ENCODE data around the gene NTHL1. TPM values are rescaled to one million over a fixed set of nuclear protein-coding genes. Genes with fewer than 3 reads are reported as not detected.

Gene NTHL1
- total RNA-seq = 33.4 TPM

DNA sequence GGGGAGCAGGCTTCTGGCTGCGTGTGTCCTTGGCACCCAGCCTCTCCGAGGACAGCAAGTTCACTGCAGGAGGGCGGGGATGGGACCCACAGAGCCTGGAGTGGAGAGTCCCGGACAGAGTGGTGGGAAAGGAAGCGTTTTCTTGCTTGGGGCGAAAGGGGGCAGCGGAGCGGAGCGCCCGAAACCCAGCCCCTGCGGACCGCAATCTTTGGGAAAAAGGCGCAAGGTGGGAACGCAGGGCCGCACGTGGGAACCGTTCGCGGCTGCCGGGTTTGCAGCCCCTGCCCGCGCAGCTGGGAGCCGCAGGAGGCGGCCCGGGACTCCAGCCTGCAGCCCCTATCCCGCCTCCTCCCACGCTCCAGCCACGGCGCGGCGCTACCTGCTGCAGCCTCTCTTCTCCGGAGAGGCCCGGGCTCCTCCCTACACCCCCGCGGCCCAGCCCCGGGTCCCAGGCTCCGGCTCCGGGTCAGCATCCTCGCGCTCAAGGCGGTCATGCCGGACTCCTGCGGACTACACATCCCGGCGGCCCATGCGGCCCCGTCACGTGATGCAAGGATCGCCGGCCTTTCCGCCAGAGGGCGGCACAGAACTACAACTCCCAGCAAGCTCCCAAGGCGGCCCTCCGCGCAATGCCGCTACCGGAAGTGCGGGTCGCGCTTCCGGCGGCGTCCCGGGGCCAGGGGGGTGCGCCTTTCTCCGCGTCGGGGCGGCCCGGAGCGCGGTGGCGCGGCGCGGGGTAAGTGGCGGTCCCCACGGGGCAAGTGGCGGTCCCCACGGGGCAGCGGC is at the start of gene NTHL1, which contains the start of gene TSC2:
Gene NTHL1 (minus strand): TSS at position 505 of the 786 bp plus-strand sequence. CDS start 11 bp downstream, at position 494.
Gene TSC2 (plus strand): TSS at position 656 of the 786 bp plus-strand sequence. CDS start 631 bp downstream, outside the sequence.
- FAIRE-seq = no peak
- peak; percentile 98 to 99 for DNase-seq (ENCODE audit: low spot score in 2 of 2)

DNA sequence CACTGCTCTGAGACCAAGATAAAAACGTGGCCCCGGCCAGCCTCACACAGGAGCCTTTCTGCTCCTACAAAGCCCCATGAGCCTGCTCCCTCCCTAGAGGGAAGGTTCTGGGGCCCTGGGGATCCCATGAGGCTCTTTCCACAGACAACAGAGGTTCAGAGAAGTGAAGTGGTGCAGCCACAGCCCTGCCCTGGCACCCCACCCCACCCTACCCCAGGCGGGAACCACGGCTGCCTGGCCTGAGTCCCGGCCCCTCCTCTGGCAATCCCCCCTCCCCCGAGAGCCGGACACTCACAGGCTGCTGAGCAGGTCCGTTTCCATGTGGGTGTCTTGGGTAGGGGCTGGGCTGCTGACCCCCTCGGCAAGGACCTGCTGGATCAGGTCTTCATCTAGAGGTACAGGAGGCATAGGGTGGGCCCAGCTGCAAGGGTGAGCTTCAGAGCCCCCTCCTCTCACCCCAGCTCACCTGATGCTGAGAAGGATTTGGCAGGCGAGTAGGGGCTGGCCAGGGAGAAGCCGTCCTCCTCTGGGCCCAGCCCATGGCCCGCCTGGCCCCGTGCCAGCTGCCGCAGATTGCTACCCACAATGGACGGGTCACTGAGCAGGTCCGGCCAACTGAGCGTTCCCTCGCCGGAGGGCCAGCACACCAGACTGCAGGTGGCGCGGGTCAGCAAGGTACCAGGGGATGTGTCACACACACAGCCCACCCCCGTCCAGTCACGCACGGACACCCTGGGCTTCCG is 49.4 kb upstream of the NTHL1 start:
- no peak for DNase-seq (ENCODE audit: low spot score in 2 of 2)
- no peak for FAIRE-seq

DNA sequence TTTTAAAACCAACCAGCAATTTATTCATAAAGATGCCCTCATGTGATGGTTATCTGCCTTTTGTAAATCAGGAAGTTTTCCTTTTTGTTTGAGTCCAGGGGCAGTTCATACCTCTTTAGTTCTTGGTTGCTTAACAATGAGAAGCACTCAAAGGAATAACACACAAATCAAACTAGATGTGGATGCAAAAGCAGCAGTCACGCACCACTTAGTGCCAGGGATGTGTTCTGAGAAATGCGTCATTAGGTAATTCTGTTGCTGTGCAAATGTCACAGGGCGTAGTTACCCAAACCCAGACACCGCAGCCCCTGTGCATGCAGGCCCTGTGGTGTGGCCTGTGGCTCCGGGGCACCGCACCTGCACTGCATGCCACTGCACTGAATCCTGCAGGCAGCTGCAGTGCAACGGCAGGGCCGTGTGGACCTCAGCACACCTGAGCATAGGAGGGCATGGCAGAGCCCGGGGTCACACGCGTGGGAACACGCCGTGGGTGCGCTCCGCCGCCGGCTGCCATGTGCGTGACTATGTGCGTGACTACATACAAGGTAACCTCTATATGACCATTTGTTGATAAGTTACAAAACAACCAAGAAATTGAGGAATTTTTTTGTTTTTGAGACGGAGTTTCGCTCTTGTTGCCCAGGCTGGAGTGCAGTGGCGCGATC is 48.4 kb upstream of the NTHL1 start:
- DNase-seq (ENCODE audit: low spot score in 2 of 2) (no peak), FAIRE-seq (no peak)

DNA sequence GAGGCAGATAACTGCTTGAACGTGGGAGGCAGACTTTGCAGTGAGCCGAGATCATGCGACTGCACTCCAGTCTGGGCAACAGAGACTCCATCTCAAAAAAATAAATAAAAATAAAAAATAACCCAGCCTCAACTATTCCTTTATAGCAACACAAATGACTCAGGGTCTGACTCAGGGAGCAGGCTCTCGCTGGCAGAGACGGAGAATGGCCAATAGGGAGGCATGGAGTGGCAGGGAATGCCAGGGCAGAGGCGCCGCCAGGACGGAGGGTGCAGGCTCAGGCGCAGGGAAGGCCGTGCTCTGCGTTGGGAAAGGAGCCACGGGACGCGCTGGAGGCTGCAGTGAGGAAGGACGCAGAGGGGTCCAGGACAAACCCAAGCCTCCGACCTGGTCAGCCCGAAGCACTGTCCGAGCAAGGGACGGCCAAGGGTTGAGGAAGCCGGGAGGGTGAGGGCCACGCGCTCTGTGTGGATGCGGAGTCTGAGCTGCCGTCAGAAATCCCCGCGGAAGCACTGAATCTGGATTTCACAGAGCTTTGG is 47.8 kb upstream of the NTHL1 start:
- FAIRE-seq (no peak), DNase-seq (ENCODE audit: low spot score in 2 of 2) (no peak)

DNA sequence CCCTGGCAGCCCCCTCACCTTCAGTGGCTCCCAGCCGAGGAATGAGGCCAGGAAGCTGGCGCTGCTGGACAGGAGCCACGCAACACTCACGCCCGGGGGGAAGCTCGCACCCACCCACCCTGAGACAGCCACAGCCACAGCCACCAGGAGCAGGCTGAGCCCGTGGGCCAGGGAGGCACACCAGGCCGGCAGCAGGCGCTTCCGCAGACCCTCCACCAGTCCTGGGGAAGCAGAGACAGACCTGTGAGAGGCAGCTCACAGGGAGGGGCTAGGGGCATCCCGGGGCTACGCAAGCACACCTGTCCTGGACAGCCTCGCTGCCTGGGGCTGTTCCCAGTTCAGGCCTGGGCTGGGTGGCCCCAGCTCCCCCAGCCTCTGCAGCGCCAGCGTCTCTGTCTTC is 46.2 kb upstream of the NTHL1 start:
- DNase-seq (ENCODE audit: low spot score in 2 of 2) = no peak
- FAIRE-seq = no peak

DNA sequence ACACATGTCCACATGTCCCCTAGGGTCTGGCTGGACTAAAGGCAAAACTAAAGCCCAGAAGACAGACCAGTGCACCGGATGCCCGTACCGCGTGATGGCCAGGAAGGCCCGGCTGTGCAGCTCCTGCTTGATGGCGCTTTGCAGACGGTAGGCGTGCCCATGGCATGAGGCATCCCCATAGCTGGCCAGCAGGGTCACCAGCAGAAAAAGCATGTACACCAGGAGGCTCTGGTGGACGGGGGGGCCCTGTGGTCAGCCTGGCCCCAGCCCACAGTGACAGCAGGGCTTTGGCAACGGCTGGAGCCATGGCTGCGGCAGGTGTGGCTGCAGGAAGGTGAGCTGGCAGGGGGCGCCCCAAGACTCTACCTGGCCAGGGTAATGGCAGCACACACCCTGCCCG is 45.2 kb upstream of the NTHL1 start:
- DNase-seq (ENCODE audit: low spot score in 2 of 2) (no peak), FAIRE-seq (no peak)

DNA sequence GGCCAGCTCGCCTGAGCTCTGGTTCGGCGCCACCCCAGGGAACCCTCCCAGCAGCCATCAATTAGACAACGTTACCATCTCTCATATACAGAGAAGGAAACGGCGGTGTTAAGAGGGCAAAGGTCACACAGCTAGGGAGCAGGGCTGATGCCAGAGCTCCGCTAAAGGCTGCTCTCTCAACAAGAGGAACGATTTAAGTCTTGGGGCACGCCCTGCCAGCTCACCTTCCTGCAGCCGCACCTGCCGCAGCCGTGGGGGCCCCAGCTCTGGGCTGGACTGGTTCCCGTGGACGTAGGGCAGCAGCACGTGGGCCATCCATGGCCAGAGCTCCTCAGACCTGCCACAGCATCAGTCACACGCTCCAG is 44.6 kb upstream of the NTHL1 start:
- FAIRE-seq (no peak), DNase-seq (ENCODE audit: low spot score in 2 of 2) (no peak)

DNA sequence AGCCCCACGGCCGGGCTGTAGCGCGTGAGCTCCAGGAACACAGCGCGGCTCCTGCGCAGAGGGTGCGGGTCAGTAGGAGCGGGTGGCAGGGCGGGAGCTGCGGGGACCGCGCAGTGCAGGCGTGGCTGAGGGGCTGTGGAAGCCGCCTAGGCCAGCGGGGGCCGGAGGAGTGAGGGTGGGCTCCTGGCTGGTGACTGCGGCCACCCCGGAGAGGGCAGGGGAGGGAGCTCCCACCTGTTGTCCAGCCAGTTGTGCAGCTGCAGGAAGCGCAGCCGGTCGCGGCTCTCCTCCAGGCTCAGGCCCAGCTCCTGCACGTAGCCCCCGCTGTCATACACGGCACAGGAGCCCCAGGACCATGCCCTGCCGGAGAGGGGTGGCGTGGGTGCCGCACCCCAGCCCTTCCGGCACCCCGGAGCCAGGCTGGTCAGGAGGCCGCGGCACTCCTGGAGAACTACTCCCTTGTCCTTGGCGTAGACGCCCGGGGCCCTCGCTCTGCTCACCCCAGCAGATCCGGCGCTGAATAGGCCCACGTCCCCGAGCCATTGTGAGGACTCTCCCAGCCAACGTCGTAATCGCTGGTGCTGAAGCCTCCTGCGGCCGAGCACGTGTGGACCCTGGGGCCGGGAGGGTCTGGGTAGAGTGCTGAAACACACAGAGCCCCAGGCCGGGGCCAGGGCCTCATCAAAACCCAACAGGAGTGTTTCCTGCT is 44.1 kb upstream of the NTHL1 start:
- DNase-seq (ENCODE audit: low spot score in 2 of 2) = no peak
- no peak for FAIRE-seq

DNA sequence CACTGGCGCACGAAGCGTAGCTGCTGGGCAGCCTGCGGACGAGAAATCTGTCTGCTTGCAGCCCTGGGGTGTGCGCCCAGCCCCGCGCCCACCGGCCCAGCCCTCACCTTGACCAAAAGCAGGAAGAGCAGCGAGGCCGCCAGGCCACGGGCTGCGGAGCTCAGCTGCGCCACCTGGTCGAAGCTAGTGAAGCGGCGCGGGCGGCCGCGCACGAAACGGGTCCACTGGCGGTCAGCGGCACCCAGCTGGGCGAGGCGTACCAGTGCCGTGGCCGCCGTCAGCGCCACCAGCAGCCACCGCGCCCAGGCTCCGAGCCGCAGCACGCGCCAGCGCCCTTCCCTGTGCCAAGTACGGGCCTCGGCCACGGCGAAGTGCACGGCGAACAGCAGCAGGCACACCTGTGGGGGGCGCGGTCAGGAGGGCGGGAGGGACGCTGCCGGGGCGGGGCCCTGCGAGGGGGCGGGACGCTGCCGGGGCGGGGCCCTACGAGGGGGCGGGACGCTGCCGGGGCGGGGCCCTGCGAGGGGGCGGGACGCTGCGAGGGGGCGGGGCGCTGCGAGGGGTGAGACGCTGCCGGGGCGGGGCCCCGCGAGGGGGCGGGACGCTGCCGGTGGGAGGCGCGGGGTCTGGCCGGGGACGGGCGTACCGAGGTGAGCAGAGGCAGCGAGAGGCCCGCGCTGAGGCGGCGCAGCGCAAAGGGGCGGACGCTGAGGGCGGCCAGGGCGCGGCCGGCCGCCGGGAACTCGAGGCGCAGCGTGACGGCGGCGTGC is 43.3 kb upstream of the NTHL1 start:
- FAIRE-seq = no peak
- peak in 1 of 2 donors; percentile 78 for DNase-seq (ENCODE audit: low spot score in 2 of 2)

DNA sequence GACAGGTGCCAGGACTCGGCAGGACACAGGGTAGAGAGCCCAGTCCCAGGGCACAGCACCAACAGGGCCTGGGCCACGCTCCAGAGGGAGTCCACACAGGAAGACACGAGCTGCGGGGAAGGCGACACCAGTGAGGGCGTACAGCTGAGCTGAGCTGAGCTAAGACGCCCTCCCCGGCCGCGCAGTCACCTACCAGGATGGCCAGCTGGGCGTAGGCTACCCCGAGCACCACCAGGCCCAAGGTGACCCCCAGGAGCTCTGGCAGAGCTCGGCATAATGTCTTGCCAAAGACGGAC is 42.8 kb upstream of the NTHL1 start:
- no peak for FAIRE-seq
- DNase-seq (ENCODE audit: low spot score in 2 of 2) = no peak

DNA sequence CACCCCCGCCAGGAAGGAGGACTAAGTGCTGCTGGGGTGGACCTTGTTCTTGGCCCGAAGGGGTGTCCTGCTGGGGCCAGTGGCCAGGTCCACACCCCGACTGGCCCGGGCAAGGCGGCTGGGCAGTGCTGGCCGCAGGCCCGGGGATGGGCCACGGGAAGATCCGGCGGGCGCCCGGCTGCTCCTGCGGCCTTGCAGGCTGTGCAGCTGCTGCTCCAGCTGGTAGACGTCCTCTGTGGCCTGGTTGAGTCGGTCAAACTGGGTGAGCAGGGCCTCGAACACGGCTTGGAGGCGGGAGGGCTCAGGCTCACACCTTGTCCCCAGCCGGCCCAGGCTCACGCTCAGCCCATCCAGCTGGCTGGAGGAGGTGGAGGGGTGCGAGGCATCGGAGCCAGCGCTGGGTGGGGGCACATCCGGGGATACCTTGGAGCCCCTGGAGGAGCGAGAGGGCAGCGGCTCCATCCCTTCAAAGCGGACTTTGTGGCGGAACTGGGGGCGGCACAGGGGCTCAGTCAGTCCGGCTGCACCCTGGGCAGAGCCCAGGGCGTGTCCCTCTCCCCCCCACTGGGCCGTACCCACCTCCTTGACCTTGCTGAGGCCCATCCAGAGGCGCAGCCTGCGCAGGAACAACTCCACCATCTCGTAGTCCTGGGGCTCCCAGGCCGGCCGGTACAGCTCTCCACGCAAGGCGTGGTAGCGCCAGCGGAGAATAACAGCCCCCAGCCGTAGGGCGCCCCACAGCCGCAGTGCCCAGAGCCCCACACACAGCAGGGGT is 42.3 kb upstream of the NTHL1 start:
- no peak for FAIRE-seq
- no peak for DNase-seq (ENCODE audit: low spot score in 2 of 2)

DNA sequence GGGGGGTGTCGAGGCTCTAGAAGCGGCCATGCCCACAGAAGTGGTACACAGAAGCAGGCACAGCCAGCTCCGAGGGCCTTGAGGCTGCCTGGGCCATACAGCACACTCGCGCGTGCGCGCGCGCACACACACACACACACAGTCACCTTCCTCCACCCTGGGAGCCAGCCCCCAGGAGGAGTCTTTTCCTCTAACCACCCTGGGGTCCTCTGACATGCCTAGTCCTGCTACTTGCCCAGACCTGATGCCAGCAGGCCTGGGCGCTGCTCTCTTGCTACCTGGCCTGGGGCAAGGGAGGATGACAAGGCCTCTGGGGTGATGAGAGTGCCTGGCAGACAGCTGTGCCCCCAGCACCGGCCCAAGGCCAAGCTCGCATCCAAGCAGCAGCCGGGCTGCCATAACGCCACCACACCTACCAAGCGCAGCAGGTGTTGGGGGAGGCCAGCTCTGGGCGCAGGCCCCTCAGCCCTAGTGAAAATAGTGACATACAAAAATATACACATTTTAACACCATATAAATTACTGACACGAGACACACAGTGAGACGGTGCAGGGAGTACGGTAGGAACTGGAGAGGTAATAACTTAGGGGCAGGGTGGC is 41.2 kb upstream of the NTHL1 start:
- DNase-seq (ENCODE audit: low spot score in 2 of 2) = no peak
- no peak for FAIRE-seq

DNA sequence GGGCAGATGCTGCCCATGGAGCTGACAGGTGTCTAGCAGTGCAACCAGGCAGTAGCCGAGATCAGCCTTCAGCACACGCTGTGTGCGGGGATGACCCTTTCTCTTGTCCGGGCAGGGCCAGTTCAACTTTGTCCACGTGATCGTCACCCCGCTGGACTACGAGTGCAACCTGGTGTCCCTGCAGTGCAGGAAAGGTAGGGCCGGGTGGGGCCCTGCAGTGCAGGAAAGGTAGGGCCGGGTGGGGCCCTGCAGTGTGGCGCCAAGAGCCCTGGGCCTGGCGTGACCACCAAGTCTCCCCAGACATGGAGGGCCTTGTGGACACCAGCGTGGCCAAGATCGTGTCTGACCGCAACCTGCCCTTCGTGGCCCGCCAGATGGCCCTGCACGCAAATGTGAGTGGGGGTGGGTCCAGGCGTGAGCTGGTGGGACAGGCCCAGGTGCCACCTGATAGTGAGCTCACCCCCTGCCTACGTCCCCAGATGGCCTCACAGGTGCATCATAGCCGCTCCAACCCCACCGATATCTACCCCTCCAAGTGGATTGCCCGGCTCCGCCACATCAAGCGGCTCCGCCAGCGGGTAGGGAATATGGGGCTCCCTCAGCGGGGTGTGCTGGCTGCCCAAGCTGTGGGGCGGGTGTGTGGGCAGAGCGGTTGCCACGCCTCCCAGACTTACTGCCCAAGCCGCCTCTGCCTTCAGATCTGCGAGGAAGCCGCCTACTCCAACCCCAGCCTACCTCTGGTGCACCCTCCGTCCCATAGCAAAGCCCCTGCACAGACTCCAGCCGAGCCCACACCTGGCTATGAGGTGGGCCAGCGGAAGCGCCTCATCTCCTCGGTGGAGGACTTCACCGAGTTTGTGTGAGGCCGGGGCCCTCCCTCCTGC is 40.4 kb upstream of the NTHL1 start:
- DNase-seq (ENCODE audit: low spot score in 2 of 2) = peak in 1 of 2 donors; percentile 40
- no peak for FAIRE-seq

DNA sequence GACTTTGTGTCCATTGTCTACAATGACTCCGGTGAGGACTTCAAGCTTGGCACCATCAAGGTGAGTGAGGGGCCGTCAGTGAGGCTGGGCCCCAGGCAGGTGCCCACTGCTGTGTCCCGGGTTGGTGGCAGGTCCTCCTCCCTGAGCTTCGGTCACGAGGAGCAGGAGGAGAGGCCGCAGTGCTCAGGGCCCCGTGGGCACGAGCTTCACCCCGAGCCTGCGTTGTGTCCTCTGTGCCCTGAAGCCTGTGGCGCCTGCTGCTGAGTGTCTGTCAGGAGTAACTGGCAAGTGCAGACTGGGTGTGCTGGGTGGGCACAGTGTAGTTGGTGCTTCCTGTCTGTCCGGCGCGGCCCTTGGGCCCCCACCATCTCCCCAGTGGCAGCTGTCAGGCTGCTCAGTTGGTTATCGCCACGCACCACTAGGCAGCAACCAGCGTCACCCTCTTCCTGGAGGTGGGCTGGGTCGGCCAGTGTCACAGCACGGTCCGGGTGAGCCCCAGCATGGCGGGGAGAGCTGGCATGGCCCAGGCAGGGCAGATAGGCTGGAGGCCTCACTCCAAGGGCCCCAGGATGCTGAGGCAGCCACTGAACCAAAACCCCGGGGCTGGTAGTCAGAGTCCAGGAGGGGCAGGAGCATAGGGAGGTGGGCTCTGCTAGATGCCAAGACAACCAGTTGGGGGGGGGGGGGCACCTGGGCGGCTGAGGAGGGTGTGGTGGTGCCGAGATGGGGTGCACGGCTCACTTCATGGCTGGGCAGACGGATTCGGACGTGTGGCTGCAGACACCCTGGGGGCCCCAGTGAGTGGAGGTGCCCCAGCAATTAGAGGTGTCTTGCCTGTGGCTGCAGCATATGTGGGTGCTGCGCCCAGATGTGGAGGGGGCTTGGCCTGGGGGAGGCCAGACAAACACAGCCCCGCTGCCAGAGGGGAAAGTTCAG is 39.4 kb upstream of the NTHL1 start:
- peak in 1 of 2 donors; percentile 42 for DNase-seq (ENCODE audit: low spot score in 2 of 2)
- no peak for FAIRE-seq

DNA sequence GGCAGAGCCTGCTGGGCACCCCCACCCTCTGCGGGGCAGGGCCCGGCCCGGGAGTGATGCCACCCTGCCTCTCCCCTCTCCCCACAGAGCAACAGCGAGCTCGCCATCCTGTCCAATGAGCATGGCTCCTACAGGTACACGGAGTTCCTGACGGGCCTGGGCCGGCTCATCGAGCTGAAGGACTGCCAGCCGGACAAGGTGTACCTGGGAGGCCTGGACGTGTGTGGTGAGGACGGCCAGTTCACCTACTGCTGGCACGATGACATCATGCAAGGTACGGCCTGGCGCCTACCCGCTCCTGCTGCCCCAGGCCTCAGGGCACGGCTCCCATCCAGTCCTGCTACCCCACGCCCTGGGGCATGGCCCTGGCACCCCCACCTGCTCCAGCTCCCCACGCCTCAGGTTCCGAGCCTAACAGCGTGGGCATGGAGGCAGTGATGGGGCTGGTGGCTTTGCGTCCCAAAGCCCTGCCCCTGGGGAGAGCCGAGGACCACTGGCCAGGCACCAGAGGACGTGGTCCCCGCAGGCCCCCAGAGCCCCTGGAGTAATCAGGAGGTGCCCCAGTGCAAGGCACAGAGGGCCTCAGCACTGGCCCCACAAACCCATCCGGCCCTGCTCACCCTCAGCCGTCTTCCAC is 38.6 kb upstream of the NTHL1 start:
- peak in 1 of 2 donors; percentile 49 for DNase-seq (ENCODE audit: low spot score in 2 of 2)
- no peak for FAIRE-seq

DNA sequence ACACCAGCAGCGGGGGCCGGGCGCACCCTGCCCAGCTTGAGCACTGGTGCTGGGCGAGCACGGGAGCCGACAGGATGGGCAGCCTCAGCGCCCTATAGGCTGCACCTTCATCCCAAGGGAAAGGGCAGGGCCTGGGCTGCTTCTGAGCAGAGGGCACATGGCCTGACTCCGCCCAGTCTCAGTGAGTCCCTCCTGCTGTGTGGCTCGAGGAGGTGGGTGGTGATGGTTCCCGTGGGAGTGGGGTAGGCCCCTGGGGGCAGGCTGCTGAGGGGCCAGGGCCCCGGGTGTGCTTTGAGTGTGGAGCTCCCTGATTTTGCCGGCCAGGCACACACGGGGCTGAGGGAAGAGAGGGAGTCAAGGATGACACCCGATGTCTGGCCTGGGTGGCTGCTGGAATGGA is 38.0 kb upstream of the NTHL1 start:
- FAIRE-seq = no peak
- peak in 1 of 2 donors; percentile 46 for DNase-seq (ENCODE audit: low spot score in 2 of 2)

Data from frontal cortex (tissue), 4 donors.